GM19397 (cell line): ENCODE data around the gene ENO2.

Source experiments
- ATAC-seq: cut with Tn5 transposase; IDR thresholded peaks from one replicate; pipeline ENCODE4 v1.9.1; 2021; ENCODE audit warnings: mild to moderate bottlenecking, moderate library complexity; ENCODE audit not compliant: unreplicated experiment

ENO2 gene

DNA sequence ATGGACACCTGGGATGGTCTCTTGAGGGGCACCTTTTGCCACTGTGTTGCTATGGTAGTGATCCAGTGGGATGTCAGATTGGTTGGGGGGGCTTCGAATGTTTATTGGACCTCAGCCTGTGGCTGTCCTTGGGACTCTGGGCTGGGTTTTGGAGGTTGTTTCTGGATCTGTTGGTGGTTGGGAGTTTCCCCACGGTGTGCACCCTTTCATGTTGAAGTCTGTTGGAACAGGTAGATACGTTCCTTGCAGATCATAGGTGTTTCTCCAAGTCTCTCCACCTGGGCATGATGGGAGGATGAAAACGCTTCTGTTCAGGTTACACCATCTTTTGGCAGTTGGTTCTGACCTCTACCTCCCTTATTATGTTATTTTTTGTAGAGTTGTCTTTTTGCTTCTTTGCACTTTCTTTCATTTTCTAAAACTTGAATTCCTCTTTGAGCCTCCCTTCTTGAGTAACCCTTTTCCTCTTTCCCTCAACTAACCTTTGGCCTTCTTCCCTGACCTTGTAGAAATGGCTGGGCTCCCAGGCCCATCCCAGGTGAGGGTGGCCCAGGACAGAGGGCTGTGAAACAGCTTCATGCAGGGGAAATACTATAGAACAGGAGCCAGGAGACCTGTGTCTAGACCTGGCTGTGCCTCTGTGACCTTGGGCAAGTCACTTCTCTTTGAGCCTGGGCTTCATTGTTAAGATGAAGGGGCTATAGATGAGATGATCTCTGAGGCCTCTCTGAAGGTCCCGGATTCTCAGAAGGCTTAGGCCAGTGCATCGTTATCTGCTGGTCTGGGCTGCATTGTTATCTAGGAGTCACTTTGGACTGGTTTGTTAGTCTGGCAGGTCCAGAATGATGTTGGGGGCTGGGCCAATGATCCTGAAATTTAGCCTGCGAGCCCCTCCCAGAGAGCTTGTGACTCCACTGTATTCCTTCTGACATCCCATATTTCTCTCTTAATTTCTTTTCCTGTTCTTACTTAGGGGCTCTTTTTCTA is 15.4 kb downstream of the ENO2 start:
- no peak for ATAC-seq

DNA sequence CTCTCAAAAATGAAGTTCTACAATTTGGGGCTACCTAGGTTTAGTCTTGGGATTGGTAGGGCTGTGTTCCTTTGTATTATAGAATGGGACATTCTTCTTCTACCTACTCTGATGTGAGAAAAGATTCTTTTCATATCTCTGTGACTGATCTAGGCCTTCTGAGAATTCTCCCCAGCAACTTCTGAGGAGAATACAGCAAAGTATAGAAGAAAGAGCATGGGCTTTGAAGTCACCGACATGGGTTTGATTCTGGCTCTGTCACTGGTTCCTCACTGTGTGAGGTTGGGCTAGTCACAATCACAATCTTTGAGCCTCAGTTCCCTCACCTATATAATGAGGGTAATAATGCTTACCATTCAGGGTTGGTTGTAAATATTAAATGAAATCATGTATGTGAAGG is 18.4 kb downstream of the ENO2 start:
- no peak for ATAC-seq

DNA sequence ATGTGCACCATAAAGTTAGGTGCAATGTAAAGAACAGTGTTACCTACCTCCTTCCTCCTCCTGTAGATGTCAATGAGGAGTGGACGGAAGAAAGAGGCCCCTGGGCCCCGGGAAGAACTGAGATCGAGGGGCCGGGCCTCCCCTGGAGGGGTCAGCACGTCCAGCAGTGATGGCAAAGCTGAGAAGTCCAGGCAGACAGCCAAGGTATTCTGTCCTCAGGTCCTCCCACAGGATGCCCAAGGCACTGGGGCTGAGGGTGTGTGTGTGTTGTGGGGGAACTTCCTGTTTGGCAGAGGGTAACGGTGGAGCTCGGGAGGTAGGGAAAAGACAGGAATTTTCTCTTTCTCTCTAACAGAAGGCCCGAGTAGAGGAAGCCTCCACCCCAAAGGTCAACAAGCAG is 19.7 kb downstream of the ENO2 start:
- ATAC-seq: no peak

- ATAC-seq: no peak
Observed at GRCh38 chr12:6935371-6936193, 21.2 kb downstream of the ENO2 start.

DNA sequence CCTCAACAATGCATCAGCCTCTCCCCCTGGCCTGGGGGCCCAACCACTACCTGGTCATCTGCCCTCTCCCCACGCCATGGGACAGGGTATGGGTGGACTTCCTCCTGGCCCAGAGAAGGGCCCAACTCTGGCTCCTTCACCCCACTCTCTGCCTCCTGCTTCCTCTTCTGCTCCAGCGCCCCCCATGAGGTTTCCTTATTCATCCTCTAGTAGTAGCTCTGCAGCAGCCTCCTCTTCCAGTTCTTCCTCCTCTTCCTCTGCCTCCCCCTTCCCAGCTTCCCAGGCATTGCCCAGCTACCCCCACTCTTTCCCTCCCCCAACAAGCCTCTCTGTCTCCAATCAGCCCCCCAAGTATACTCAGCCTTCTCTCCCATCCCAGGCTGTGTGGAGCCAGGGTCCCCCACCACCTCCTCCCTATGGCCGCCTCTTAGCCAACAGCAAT is 21.8 kb downstream of the ENO2 start:
- ATAC-seq: no peak

DNA sequence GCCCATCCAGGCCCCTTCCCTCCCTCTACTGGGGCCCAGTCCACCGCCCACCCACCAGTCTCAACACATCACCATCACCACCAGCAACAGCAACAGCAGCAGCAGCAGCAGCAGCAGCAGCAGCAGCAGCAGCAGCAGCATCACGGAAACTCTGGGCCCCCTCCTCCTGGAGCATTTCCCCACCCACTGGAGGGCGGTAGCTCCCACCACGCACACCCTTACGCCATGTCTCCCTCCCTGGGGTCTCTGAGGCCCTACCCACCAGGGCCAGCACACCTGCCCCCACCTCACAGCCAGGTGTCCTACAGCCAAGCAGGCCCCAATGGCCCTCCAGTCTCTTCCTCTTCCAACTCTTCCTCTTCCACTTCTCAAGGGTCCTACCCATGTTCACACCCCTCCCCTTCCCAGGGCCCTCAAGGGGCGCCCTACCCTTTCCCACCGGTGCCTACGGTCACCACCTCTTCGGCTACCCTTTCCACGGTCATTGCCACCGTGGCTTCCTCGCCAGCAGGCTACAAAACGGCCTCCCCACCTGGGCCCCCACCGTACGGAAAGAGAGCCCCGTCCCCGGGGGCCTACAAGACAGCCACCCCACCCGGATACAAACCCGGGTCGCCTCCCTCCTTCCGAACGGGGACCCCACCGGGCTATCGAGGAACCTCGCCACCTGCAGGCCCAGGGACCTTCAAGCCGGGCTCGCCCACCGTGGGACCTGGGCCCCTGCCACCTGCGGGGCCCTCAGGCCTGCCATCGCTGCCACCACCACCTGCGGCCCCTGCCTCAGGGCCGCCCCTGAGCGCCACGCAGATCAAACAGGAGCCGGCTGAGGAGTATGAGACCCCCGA is 22.5 kb downstream of the ENO2 start:
- ATAC-seq: peak; percentile 7

DNA sequence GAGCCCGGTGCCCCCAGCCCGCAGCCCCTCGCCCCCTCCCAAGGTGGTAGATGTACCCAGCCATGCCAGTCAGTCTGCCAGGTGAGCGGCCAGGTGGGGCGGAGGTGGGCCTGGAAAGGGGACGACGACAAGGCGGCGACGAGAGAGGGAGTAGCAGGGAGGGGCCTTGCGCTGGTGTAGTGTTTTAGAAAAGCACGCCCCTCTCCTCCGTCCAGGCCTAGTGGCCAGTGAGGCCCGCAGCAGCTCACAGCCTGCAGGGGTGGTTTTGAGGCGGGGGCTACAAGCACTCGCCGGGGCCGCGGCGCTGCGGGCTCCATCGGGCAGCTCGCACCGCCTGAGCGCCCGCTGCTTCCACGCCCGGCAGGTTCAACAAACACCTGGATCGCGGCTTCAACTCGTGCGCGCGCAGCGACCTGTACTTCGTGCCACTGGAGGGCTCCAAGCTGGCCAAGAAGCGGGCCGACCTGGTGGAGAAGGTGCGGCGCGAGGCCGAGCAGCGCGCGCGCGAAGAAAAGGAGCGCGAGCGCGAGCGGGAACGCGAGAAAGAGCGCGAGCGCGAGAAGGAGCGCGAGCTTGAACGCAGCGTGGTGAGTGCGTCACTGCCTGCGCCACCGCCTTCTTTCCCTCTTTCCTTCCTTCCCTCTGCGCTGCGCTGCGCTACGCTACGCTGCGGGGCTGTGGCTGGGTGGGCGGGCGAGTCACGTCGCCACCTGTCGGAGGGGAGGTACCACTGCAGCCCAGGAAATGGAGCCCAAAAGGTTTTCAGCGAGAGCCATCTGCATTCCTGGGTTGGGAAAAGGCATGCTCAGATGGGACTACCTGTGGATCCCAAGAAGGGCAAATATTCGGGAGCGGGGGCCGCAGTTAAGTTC is 23.3 kb downstream of the ENO2 start:
- ATAC-seq: peak; percentile 88

DNA sequence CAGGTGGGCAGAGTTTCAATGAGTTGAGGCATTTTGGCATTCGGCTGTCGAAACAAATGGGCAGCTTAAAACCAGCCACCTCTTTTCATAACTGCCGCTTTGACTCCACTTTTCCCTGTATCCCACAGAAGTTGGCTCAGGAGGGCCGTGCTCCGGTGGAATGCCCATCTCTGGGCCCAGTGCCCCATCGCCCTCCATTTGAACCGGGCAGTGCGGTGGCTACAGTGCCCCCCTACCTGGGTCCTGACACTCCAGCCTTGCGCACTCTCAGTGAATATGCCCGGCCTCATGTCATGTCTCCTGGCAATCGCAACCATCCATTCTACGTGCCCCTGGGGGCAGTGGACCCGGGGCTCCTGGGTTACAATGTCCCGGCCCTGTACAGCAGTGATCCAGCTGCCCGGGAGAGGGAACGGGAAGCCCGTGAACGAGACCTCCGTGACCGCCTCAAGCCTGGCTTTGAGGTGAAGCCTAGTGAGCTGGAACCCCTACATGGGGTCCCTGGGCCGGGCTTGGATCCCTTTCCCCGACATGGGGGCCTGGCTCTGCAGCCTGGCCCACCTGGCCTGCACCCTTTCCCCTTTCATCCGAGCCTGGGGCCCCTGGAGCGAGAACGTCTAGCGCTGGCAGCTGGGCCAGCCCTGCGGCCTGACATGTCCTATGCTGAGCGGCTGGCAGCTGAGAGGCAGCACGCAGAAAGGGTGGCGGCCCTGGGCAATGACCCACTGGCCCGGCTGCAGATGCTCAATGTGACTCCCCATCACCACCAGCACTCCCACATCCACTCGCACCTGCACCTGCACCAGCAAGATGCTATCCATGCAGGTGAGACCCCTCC is 24.2 kb downstream of the ENO2 start:
- no peak for ATAC-seq

- no peak for ATAC-seq
Observed at GRCh38 chr12:6939191-6939540, 24.8 kb downstream of the ENO2 start.

- ATAC-seq: no peak
Observed at GRCh38 chr12:6941267-6941666, 26.9 kb downstream of the ENO2 start.

DNA sequence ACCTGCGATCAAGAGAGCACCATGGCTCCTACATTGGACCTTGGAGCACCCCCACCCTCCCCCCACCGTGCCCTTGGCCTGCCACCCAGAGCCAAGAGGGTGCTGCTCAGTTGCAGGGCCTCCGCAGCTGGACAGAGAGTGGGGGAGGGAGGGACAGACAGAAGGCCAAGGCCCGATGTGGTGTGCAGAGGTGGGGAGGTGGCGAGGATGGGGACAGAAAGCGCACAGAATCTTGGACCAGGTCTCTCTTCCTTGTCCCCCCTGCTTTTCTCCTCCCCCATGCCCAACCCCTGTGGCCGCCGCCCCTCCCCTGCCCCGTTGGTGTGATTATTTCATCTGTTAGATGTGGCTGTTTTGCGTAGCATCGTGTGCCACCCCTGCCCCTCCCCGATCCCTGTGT is 27.4 kb downstream of the ENO2 start:
- ATAC-seq: no peak

DNA sequence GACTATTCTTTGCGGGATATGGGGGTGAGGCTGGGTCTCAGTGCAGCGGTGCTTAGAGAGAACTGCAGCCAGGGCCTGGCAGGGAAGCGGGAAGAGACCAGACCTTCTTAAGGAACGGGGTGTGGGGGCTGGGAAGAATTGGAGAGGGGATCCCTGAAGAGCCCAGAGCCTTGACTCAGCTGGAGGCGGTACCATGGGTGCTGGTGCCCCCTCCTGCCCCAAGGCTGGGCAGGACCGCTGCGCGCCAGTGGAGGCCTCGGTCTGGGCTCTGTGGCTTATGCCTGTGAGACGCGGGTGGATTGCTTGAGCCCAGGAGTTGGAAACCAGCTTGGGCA is 27.9 kb downstream of the ENO2 start:
- ATAC-seq: no peak

DNA sequence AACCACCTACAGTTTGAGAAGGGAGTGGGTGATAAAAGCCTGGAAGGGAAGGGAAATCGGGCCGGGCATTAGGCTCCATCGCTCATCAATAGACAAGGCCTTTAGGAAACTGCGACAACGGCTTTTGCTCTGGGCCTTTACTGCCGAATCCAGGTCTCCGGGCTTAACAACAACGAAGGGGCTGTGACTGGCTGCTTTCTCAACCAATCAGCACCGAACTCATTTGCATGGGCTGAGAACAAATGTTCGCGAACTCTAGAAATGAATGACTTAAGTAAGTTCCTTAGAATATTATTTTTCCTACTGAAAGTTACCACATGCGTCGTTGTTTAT is 29.0 kb downstream of the ENO2 start:
- peak; percentile 25 for ATAC-seq

DNA sequence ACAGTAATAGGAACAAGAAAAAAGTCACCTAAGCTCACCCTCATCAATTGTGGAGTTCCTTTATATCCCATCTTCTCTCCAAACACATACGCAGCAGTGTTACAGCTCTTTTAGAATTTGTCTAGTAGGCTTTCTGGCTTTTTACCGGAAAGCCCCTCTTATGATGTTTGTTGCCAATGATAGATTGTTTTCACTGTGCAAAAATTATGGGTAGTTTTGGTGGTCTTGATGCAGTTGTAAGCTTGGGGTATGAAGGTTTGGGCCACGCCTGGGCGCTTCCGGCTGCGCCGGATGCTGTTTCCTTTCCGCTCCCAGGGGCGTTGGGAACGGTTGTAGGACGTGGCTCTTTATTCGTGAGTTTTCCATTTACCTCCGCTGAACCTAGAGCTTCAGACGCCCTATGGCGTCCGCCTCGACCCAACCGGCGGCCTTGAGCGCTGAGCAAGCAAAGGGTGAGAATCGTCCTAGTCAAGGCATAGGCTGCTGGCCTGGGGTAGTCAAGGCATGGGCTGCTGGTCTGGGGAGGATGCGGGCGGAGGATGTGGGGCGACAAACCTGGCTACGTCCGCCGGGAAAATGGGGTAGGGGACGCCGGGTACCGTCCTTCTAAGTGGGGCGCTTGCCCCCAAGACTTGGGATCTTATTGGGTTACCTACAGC is 29.5 kb downstream of the ENO2 start, which contains the start of the genes C12orf57 and RNU7-1:
TSS of gene C12orf57 (plus strand) at position 301 of the 659 bp plus-strand sequence. CDS start at position 401, 100 bp downstream.
TSS of gene RNU7-1 (plus strand) at position 95 of the 659 bp plus-strand sequence.
- peak; percentile 23 for ATAC-seq

- peak; percentile 38 for ATAC-seq
Observed at GRCh38 chr12:6944381-6945186, 30.2 kb downstream of the ENO2 start.

GRCh38 chr12:6945613-6946012 is 31.2 kb downstream of the ENO2 start:
- ATAC-seq: no peak

- no peak for ATAC-seq
Observed at GRCh38 chr12:6946033-6946919, 31.9 kb downstream of the ENO2 start.
